NCI-H1105 (cell line): ENCODE measurements around the gene DKK3.
A peak's percentile ranks its signal among the peaks of the same experiment; 100 is the strongest.

Source experiments
- DNase-seq: peaks from one replicate; lab custom pipeline; 2025; lab: John Stamatoyannopoulos, UW

The DKK3 gene

GRCh38 chr11:12003815-12004214, 4.6 kb downstream of the DKK3 start:
- no peak for DNase-seq

DNA sequence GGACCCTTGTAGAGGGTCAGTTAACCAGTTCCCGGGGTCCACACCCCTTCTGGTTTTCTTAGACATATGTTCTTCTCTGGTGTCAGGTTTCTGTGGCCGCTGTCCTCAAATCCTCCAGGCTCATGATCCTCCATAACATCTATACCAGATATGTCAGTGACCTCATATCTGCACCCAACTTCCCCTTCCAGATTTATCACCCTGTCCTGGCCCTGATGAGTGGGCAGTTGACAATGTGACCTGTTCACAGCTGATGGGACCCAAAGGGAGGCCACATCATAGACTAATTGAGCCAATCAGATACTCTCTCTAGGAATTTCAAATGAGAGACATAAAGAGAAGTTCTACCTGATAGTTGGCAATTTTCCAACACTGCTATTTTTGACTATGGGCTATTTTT, 5.1 kb downstream of the DKK3 start:
- no peak for DNase-seq

DNA sequence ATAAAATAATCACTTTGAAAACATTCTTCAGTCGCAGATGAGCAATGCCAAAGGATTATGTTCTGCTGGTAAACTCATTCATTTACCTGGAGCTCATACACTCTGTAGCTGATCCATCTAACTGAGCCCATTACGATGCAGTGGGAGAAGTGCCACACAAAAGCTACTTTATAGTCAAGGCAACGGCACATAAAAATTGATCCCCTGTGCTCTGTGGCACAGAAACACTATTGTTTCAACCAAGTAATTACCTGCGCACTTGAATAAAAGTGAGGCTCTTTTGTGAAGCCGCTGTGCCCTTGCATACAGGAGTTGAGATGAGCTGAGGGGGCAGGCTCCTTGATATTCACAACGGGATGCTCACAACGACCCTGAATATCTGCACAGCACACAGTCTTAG, 7.2 kb downstream of the DKK3 start:
- peak; percentile 82 for DNase-seq

DNA sequence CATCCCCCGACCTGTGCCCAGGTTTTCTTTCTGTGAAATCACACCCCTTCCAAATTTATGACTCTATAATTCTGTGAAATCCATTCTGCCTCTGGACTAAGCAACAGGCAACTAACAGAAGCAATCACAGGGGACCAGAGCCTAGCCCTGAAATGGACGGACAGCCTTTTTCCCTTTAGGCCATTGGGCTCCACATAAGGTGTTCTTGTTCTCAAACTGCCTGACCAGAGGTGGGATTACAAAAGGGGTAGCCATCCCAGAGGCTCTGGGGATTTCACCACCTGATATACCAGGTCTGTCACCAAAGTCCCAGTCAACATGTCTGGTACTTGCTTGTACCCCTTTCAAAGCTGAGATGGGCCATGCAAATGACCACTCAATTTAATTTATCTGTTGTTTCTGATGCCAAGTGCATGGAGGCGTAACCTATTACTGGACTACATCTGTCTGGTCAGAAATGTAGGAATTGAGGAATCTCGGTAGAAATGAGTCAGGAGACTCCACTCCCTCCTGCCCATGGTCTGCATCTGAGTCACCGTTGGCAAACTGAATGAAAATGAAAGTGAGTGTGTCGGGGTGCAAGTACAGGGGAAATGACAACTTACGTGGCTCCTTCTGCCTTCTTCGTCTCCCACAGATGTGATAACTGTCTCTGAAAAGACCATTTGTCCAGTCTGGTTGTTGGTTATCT, 10.2 kb downstream of the DKK3 start:
- no peak for DNase-seq

GRCh38 chr11:11997049-11997322, 11.4 kb downstream of the DKK3 start:
- no peak for DNase-seq

- DNase-seq, result no peak
These were observed 11.9 kb downstream of the DKK3 start for GRCh38 chr11:11996321-11997048.

DNA sequence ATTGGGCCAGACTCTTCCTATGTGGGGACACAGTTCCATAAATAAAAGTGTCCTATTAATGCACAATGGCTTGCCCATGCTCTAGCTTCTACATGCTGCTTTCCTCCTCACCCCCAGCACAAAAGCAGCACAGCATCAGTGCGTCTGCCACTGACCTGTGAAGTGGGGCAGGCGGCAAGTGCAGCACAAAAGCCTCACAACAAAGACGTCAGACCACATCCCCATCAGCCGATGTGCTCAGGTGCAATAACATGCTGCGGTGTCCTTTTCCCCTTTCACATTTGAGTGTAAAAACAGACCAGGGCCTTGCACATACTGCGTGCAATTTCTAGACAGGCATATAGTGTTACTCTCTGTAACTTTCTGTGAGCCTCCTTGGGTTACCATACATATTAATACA, 12.8 kb downstream of the DKK3 start:
- no peak for DNase-seq

DNA sequence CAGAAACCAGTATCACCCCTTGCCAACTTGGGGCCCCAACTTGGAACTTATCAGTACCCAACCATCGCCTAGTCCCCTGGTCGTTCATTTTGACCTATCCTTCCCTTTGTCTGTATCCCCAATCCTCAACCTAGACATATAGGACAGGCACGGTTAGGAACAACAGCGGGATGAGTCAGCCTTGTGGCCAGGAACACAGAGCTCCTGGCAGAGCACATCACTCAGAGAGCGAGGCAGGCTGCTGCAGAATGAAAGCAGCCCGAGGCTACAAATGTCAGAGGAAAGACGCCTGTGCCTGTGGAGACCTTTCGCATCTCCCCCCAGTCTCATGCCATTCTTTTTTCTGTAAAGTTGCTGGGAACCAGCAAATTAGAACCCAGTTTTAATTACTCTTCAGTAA, 14.6 kb downstream of the DKK3 start:
- no peak for DNase-seq

DNA sequence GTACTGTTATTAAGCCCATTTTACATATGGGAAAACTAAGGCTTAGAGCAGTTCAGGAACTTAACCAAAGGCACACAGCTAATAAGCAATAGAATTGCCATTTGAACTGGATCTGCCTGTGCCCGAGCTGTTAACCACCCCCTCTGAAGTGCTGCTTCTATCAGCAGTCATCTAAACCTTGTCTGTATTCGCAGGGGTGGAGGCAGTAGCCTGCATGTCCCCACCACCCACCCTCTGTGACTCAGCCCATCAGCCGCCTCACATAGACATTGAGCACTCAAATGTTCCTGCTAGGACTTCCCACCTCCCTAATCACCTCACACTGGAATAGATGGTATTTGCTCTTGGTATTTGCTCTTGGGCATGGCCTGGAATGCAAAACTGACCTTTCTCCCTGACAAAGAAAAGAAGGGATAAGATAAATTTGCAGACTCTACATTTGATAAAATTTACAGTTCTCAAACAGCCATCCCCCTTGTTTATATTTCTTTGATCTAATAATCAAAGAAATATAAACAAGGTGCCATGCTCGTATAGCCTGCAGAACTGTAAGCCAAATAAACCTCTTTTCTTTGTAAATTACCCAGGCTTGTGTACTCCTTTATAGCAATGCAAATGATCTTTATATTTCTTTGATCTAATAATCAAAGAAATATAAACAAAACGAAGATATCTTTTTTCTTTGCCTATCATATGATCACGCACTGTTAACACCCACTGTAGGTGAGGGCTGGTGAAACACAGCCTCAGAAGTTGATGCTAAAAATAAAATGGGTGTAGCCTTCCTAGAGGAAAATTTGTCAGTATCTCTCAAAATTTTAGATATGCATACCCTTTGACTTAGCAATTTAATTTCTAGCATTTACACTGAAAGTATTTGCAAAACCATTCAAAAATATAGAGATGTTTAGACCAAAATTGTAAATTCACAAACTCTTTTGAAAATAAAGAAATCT, 15.9 kb downstream of the DKK3 start:
- no peak for DNase-seq

DNA sequence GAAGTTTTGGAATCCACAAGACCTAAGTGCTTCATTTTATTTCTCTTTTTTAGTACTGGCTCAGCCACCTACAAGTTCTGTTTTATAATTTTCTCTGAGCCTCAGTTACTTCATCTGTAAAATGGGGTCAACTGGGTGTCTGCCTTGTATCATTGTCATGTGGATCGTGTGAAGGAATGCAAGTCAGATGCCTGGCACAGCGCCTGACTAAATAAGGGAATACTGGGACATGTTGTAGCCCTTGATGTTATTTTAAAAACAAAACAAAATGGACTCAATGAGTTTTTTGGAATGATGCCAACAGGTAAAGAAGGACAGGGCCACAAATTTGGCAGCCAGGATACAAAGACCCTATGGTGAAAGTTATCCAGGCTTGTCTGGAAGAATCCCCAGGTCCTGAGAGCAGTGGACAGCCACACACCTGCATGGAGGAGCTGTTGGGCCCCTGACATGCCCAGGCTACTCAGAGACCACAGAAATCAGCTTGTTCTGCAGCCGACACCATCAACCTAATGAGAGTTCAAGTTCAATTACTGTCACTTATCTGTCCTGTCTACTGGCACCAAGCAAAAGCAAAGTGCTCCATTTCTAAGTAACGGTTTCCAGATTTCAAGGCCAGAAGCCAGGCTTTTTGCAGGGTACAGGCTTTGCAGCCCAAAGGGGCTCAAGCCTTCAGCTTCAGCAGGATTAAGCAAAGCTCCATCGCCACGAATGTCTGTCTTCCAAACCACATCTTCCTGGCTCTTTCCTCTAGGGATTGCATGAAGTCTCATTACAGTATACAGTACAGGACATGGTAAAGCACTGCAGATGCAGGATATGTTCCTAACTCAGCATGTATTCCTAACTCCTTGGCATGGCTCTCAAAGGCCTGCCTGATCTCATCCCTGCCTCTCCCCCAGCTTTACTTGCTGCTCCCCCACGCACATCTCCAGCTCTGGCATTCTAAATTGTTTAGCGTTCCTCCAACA, 18.4 kb downstream of the DKK3 start:
- DNase-seq, result no peak

GRCh38 chr11:11988681-11989261, 19.7 kb downstream of the DKK3 start:
- DNase-seq, result no peak

DNA sequence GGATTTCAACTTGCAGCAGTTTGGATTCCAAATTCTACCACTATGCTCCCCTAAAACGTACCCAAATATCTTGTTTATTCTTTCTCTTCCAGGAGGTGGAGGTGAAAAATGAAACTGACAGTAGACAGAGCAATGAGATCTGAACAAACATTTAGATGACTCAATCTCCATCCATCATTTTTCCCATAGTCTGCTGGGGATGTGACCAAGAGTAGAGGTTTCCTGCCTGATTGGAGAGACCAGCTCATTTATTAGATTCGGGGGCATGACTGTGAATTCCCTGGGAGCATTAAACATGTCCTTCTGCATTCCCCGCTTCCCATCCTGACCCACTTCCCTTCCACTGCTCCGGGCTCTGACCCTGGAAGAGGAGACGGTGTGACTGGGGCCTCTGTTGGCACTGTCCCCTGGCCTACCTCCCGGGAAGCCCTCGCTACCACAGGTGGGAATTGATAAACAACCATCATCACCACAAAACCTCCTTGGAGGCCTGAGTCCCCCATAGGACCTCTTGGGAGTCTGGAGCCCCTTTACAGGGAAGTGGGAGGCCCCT, 20.3 kb downstream of the DKK3 start:
- no peak for DNase-seq

- DNase-seq, result no peak
These were observed 20.9 kb downstream of the DKK3 start for GRCh38 chr11:11987503-11988022.

DNA sequence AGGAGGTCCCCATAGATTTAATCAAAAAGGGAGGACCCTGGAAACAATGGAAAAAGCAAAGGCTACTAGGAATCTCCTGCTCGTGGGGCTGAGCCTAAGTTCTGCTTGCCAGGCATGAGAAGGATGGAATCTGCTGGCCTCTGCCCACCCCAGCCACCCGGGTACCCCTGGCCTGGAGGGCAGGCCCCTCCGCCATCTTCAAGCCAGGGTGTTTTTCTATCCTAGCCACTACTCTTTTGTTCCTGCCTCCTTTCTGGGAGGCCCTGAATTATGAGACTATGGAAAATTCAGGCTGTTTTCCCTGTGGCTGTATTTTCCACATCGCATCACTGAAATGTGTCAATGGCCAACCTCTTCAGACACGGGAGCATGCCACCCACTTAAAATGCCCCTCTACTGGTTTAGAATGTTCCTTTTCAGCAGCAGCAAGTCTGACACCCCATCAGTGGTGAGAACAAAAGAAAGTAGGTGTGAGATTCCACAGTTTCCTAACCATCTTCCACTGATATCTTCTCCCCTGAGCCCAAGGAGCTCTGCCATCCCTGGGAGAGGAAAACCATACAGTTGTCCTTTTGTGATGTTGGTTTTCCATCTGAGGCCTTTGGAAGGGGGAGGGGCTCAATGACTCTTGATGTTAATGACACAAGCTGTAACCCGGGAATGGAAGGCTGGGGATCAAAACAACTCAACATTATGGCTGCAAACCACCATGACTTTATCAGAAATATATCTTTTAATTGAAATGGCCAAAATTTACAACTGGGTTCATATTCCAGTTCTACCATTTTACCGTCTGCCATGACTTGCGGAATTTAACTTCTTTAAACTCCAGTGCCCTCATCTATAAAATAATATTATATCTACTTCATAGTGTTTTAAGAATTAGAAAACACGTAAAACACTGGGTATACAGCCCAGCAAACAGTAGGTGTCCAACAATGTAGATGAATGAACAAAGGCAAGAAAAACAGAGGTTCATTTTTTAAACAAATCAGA, 22.2 kb downstream of the DKK3 start:
- no peak for DNase-seq

- no peak for DNase-seq
These were observed 23.3 kb downstream of the DKK3 start for GRCh38 chr11:11985016-11985715.

DNA sequence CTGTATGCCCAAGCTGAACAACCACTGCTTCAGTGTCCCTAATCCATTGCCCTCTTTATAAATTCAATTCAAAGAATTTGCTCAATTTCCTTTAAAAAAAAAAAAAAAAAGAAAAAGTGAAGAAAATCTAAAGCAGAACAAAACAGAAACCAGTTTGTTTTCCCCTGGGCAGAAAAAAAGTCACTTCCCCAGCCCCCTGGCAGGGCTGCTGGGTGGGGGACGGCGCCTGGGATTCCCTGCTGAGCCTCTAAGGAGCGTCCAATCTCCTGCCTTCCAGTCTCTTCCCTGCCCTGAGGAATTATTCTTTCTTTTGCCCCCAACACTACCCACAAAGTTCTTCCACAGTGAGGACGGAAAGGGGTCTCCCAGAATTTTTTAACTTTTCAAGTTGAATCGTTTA, 23.9 kb downstream of the DKK3 start:
- no peak for DNase-seq

DNA sequence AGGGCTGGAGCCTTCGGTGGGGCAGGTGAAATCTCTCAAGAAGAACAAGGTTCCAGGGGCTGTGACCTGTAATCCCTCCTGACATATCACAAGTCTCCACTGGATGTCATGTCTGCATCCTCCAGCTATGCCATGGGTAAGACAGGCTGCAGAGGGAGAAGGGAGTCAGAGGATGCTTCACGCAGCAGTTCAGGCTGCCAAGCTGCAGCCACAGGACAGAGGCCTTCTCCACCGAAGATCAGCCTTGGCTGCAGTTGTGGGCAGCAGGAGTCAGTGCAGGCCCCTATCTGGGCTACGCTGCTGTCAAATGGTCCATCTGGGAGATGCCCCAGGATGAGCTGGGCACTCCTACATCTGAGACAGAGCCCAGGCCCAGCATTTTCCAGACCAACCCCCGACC, 25.0 kb downstream of the DKK3 start:
- DNase-seq, result no peak

DNA sequence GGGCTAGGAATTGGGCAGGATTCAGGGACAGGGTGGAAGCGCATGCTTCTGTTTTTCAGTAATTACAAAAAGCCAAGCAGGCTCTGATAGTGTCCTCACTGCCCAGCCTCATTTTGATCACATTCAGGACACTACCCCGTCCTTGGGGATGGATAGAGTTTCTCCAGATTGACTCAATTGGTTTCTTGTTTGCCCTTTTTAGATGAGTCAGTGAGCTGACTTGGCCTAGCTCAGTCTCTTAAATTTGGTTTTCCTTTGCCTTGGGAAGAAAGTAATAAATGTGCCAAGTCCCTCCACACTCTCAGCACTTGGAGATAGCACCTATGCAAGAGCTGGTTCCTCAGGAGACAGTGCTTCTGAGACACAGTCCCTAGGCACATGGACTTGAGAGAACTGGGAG, 25.5 kb downstream of the DKK3 start:
- no peak for DNase-seq

- DNase-seq, result no peak
These were observed 26.0 kb downstream of the DKK3 start for GRCh38 chr11:11982461-11982860.
